NT2/D1 (cell line): ENCODE data around the gene RAB40C.

ENCODE experiments used
- DNase-seq: peaks from one replicate; pipeline ENCODE4 v3.0.0-alpha.2; 2011; ENCODE audit warnings: low read depth, low spot score
- H3K27me3 ChIP-seq: 2 replicates; pipeline ENCODE4 v1.6.0; 2011; ENCODE audit warnings: mild to moderate bottlenecking; ENCODE audit not compliant: insufficient read length, insufficient read depth
- H3K36me3 ChIP-seq: 2 replicates; pipeline ENCODE4 v1.6.1; 2011; ENCODE audit warnings: mild to moderate bottlenecking, low read length, mixed read lengths; ENCODE audit not compliant: insufficient read depth, insufficient read length
- H3K4me1 ChIP-seq: 2 replicates; pipeline ENCODE4 v1.5.1; 2011; ENCODE audit not compliant: insufficient read depth, insufficient read length
- H3K4me3 ChIP-seq: 2 replicates; pipeline ENCODE4 v1.5.1; 2011; ENCODE audit warnings: low read depth; ENCODE audit not compliant: insufficient read length
- H3K9ac ChIP-seq: 2 replicates; pipeline ENCODE4 v1.6.0; 2011; ENCODE audit warnings: low read depth; ENCODE audit not compliant: insufficient read length
- H3K9me3 ChIP-seq: 2 replicates; pipeline ENCODE4 v1.5.1; 2011; ENCODE audit warnings: mild to moderate bottlenecking, low read length; ENCODE audit not compliant: insufficient read depth
- SUZ12 ChIP-seq: IDR thresholded peaks from 2 replicates; pipeline ENCODE4 v1.6.1; 2011; ENCODE audit not compliant: insufficient read length, insufficient read depth; ENCODE audit errors: extremely low read depth
- YY1 ChIP-seq: IDR thresholded peaks from 2 replicates; pipeline ENCODE4 v1.6.1; 2011; ENCODE audit not compliant: insufficient read length, insufficient read depth
- ZNF274 ChIP-seq: IDR thresholded peaks from 2 replicates; pipeline ENCODE4 v1.6.1; 2011; ENCODE audit warnings: mild to moderate bottlenecking, low read depth, low read length

RAB40C gene

GRCh38 chr16:560701-561412 is 29.0 kb upstream of the RAB40C start:
- Histone ChIP-seq H3K4me3 (peak overlapping the region; percentile 24), H3K36me3 (no peaks in the 10 kb centered on the region), H3K9ac (peak overlapping the region; percentile 42), H3K9me3 (no peaks in the 10 kb centered on the region), H3K4me1 (peaks cover 22% of the 10 kb centered on the region), H3K27me3 (peaks cover 42% of the 10 kb centered on the region)
- DNase-seq, result no peak
- TF ChIP-seq YY1, result no peak
- no peak for TF ChIP-seq ZNF274
- TF ChIP-seq SUZ12, result no peak

DNA sequence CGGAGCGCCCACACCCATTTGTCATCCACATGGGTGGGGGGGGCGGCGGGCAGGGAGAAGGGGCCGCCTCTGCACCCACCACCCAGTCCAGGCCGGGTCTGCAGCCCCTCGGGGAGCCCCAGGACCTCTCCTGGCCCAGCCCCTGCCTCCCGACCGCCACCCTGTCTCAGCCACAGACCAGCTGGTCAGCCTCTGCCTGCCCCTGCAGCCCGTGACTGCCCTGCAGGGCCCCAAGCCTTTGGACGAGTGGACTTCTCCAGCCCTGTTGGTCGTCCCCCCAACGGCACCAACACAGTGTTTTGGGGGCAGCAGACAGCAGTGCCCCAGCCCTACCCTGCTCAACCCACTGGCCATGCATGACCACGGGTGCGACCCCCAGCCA is 28.5 kb upstream of the RAB40C start:
- H3K9me3 ChIP-seq, result no peaks in the 10 kb centered on the region
- DNase-seq, result no peak
- H3K9ac ChIP-seq, result no peak overlapping the region
- H3K4me1 ChIP-seq, result peaks cover 26% of the 10 kb centered on the region
- H3K4me3 ChIP-seq, result no peak overlapping the region
- H3K36me3 ChIP-seq, result no peaks in the 10 kb centered on the region
- H3K27me3 ChIP-seq, result peaks cover 42% of the 10 kb centered on the region
- TF ChIP-seq YY1 (no peak), SUZ12 (no peak), ZNF274 (no peak)

DNA sequence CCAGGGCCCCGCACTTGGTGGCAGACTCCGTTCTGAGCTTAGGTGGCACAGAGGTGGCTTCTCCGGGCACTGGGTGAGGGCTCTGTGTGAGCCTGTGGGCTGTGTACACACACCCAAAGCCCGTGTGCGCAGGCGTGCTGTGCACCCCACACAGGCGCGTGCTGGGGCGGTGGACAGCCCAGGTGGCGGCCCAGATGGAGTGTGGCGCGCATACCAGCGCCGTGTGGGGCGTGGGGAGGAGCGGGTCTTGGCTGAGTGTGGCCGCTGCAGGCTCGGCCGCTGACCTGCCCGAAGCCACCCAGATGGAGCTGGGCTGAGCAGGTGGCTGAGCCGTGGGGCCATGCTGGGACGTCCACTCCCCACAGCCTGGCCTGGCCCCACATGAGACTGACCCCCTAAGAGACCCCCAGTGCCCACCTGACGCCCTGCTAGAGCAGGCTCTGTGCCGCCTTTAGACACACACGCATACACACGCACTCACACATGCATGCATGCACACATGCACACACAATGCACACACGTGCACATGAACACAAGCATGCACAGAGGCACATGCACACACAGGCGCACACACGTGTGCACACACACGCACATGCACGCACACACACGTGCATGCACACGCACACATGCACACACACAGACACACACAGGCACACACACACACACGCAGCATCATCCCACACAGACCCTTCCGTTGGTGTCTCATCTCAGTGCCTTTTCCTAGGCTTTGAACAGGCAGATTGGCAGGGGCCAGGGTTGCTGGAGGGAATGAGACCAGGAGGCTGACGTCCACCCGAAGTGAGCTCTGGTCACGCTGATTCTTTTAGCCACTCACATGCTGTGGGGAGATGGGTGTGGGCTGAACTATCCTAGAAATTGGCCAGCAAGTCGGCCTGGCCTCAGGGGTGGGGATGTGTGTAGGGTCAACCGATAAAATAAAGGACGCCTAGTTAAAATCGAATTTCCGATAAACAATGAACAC is 27.6 kb upstream of the RAB40C start:
- TF ChIP-seq SUZ12 (no peak), ZNF274 (no peak), YY1 (no peak)
- peaks cover 42% of the 10 kb centered on the region for H3K27me3 ChIP-seq
- H3K9ac ChIP-seq, result no peak overlapping the region
- H3K9me3 ChIP-seq, result no peaks in the 10 kb centered on the region
- no peaks in the 10 kb centered on the region for H3K36me3 ChIP-seq
- DNase-seq, result no peak
- peaks cover 34% of the 10 kb centered on the region for H3K4me1 ChIP-seq
- no peak overlapping the region for H3K4me3 ChIP-seq

DNA sequence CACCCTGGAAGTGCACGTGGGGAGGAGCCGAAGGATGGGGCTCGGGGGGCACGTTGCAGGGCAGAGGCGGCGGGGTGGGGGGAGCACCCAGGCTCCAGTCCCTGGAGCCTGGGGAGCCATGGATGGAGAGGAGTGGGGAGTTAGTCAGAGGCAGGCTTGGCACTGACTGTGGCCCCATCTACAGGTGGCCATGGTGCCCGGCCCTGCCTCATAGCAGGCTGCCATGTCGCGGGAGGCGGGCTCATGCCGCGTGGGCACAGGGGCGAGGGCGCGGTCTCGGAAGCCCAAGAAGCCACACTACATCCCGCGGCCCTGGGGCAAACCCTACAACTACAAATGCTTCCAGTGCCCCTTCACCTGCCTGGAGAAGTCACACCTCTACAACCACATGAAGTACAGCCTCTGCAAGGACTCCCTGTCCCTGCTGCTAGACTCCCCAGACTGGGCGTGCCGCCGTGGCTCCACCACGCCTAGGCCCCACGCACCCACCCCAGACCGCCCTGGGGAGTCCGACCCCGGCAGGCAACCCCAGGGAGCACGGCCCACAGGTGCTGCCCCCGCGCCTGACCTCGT is 26.7 kb upstream of the RAB40C start:
- TF ChIP-seq SUZ12 (no peak), ZNF274 (no peak), YY1 (no peak)
- Histone ChIP-seq H3K36me3 (no peaks in the 10 kb centered on the region), H3K4me1 (peaks cover 37% of the 10 kb centered on the region), H3K9me3 (no peaks in the 10 kb centered on the region), H3K4me3 (no peak overlapping the region), H3K27me3 (peaks cover 41% of the 10 kb centered on the region), H3K9ac (no peak overlapping the region)
- DNase-seq, result no peak

GRCh38 chr16:564690-565418 is 25.0 kb upstream of the RAB40C start:
- Histone ChIP-seq H3K9me3 (no peaks in the 10 kb centered on the region), H3K9ac (peak overlapping the region; percentile 50), H3K36me3 (no peaks in the 10 kb centered on the region), H3K4me1 (peaks cover 34% of the 10 kb centered on the region), H3K4me3 (no peak overlapping the region), H3K27me3 (peaks cover 24% of the 10 kb centered on the region)
- no peak for DNase-seq
- TF ChIP-seq YY1 (no peak), SUZ12 (no peak), ZNF274 (no peak)

GRCh38 chr16:565419-566330 is 24.2 kb upstream of the RAB40C start:
- no peaks in the 10 kb centered on the region for H3K9me3 ChIP-seq
- peaks cover 35% of the 10 kb centered on the region for H3K4me1 ChIP-seq
- no peaks in the 10 kb centered on the region for H3K36me3 ChIP-seq
- H3K27me3 ChIP-seq, result peaks cover 19% of the 10 kb centered on the region
- H3K9ac ChIP-seq, result peak overlapping the region; percentile 59
- no peak overlapping the region for H3K4me3 ChIP-seq
- no peak for TF ChIP-seq SUZ12
- no peak for TF ChIP-seq YY1
- TF ChIP-seq ZNF274, result no peak
- no peak for DNase-seq
